ENCODE measurements around the gene NUMB.

The NUMB gene

DNA sequence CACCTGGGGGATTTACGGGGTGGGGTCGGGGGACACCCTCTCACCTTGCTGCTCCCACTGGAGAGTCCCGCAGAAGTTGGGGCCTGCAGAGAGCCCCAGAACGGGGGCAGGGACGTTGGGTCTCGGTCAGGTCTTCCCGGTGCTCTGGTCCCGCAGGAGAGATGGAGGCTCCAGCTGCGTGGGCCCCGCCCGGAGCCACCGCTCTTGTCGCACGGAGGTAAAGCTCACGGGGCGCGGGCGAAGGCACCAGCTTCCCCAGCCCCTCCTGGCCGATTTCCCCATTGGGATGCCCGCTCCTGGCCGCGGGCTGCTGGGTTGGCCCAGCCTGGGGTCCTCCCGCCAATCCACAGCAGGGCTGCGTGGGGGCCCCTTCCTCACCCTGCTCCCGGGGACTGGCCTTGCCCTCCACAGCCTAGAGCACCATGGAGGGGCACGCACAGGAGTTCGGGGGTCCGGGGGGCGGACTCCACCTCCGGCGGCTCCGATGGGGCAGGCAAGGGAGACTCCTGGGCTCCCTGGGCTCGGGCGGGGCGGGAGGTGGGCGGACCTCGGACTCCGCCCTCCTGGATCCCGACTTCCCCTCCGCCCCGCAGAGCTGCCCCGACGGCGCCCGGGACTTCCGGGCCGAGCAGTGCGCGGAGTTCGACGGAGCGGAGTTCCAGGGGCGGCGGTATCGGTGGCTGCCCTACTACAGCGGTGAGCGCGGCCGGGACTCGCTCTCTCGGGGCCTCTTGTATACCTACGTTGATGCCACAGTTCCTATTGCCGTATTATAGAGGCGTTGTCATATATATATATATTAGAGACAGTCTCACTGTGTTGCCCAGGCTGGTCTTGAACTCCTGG, 212.6 kb downstream of the NUMB start:
- peak; percentile 7 to 25 for DNase-seq (ENCODE audit: low read depth in 2 of 2)

DNA sequence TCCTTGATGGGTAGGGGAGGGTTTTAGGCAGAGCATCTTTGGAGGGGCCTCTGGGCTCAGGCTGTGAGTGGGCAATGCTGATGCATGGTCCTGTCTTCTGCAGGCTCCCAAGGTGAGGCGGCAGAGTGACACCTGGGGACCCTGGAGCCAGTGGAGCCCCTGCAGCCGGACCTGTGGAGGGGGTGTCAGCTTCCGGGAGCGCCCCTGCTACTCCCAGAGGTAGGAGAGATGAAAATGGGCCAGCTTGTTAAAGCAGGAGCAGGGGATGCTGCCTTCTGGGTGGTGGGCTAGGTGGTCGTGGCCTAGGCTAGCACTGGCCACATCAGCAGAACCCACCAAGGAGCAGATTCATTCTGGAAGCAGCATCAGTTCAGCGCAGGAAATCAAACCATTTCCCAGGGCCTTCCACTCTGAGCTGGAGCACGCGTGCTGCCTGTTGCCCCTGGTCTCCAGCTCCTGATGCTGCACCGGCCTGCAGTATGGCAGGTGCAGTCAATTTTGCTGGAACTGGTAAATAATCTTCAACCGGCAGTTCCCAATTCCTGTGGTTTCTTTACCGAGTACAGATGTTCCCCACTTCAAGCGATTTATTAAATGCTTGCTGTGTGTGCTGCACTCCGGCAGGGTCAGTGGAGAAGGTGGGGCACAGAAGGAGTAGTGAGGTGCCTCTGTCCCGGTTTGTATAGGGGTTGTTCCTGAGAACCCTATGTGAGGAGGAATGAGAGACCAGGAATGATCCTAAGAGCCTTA, 213.6 kb downstream of the NUMB start:
- no peak for DNase-seq (ENCODE audit: low read depth in 2 of 2)

DNA sequence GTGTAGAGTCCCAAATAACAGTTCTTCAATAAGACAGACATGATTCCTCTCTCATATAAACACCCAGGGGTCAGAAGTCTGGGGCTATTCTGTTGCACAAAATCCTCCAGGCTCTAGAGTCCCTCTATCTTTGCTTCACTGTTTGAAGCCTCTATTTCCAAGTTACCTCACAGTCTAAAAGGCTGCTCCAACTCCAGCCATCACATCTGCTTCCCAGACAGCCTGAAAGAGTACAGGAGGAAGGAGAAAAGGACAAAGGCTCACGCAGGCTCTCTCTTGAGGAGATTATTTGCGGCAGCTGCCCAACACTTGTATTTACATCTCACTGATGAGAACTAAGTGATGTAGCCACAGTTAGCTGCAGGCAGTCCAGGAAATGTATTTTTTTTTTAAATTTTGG, 214.6 kb downstream of the NUMB start:
- DNase-seq (ENCODE audit: low read depth in 2 of 2) = no peak

DNA sequence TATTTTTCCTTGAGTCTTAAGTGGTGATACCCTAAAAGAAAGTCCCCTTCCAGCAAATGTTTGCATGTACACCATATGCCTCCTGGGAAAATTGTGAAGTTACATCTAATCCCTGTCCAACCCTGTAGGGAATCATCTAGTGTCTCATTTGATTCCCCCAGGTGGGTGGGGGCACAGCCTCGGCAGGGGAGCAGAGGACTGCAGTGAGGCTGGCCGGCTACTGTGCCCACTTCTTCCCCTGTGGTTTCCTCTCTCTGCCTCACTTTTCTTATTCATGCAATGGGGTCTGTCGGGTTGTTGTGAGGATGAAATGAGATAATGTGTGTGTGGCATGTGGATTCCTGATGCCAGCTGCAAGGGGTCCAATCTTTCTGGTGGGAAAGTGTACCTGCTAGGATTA, 215.0 kb downstream of the NUMB start:
- no peak for DNase-seq (ENCODE audit: low read depth in 2 of 2)

DNA sequence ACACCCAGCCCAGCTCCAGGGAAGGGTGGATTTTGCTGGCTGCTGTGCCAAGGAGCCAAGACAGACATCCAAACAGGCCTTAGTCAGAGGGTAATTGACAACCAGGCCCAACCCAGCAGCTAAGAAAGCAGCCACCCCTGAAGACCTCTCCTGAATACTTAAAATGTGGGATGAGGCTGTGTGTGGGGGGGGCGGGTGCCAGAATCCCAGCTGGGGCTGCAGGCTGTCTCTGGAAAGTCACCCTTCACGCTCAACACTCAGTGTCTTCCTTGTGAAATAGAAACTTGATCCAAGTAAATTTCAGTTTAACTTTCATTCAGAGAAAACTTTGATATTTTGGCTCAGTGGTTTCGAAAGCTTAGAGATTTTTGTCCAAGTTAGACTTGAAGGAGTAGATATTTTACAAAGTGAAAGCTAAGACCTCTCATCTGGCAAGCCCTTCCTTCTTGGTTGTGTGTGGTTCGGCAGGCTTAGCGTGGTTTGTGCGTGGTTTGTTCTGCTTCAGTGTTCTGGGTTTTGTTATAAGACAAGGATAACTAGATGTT, 215.9 kb downstream of the NUMB start:
- DNase-seq (ENCODE audit: low read depth in 2 of 2) = no peak

DNA sequence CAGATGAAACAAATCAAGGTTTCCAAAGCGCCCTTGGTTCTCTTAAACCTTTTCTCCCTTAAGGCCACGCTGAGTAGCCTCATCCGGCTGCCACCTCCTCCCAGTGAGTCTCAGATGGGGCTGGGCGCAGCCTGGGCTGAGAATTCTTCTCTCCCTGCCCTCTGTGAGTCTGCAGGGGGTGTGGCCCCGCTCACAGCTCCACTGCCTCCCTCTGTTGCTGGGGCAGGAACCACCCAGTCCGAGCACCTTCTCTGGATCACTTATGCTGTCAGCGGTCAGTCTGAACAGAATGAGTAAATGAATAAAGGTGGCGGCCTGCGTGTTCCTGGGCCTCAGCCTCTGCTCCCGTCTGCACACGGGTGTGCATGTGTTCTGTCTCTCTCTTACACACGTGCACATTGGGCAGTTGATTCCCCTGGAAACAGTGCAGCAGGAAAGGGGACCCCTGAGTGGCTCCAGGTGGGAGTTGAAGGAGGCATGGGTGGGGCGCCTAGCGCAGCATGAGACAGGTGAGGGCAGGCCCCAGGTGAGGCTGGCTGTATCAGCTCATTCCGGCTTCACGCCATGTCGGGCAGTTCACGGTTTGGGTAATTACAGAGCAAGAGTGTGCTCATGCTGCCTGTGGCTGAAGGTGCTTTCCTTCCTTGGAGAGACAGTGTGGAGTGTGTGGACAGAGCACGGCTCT, 216.7 kb downstream of the NUMB start:
- no peak for DNase-seq (ENCODE audit: low read depth in 2 of 2)

DNA sequence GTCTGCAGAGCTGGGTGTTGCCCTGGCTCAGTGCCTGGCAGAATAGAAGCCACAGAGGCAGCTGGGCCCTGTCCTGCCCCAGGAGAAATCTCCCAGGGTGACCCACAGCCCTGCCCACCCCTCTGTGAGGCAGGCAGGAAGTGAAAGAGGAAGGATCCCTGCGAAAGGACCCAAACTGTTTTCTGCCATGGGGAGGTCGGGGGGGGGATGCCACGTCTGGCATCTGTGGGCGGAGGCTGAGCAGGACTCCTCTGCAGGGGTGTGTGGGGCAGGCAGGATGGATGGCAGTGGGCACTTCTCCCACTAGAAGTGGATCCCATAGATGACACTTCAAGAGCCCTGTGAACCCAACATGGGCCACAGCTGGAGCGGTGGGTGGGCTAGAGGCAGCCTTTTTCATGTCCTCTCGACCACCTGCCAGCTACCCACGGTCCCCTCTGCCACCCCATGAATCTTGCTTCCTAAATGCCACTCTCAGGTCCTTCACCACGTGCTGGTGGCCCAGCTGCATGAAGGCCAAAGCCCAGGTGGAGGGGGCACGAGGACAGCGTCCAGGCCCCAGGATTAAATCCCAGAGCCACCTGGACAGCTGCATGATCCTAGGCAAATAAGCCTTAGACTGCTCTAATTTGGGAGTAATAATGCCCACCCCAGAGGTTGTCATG, 217.4 kb downstream of the NUMB start:
- DNase-seq (ENCODE audit: low read depth in 2 of 2) = no peak

DNA sequence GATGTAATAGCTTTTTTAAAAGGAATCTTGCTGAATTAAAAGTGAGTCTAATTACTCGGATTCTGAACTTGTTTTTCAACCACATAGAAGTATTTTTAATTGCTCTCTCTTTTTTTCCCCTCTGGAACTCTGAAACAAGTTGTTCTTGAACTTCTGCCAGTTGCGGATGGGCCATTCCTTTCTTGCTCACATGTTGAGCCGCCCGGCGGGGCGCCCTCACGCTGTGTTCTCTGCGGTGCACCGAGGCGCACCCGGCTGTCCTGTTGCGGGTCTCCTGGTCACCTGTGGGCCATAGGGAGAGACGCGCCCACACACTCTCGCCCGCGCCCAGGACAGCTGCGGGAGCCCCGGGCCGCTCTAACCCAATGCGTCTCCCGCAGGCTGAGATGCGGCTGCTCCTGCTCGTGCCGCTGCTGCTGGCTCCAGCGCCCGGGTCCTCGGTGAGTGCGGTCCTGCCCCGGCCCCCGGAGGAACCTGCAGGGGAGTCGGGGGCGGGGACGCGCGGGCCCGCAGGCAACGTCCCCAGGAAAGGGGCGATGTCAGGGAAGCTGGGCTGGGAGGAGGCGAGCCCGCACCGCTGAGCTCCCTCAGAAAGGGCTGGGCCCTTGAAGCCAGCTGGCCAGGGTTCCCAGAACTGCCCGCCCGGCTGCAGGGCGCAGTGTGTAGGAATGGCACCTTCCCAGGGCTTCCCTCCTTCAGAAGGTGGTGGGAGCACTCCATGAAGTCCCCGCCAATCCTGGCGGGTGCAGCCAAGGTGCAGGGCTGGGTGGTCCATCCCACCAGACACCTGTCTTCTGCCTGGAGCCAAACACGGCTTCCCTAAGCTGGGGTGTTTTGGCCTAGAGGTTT, 218.7 kb downstream of the NUMB start:
- no peak for DNase-seq (ENCODE audit: low read depth in 2 of 2)

DNA sequence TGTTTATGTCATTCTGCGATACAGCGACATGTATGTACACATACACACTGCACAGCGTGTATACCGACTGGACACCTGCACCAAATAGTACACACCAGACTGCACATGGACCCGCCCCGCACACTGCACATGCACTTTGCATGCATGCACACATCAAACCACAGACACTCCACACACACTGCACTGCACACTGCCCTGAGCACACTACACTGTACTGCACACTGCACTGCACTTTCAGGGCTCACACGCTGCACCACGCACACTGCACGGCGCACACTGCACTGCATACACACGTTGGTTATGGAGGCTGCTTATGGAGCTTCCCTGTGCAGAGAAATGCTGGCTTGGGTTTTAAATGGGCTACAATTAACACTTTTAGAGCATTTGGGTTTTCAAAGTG, 219.4 kb downstream of the NUMB start:
- DNase-seq (ENCODE audit: low read depth in 2 of 2) = no peak

DNA sequence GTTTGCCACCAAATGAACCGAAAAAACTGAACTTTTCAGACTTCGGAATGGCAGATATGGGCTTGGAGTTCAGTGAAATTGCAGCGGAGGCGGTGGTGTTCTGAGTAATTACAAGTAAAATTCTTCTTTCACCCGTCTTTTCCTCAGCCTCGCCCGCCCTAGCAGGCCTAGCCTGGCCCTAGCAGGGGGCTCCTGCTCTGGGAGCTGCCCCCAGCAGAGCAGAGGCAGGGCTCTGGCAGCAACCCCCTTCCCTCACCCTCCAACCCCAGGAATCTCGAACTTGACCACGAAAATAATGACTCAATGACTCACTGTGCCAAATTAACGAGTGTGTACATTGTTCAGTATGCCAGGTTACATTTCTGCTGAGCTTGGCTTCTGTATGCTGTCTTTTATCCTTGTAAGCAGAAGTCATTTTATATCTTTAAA, 219.9 kb downstream of the NUMB start:
- DNase-seq (ENCODE audit: low read depth in 2 of 2) = no peak

DNA sequence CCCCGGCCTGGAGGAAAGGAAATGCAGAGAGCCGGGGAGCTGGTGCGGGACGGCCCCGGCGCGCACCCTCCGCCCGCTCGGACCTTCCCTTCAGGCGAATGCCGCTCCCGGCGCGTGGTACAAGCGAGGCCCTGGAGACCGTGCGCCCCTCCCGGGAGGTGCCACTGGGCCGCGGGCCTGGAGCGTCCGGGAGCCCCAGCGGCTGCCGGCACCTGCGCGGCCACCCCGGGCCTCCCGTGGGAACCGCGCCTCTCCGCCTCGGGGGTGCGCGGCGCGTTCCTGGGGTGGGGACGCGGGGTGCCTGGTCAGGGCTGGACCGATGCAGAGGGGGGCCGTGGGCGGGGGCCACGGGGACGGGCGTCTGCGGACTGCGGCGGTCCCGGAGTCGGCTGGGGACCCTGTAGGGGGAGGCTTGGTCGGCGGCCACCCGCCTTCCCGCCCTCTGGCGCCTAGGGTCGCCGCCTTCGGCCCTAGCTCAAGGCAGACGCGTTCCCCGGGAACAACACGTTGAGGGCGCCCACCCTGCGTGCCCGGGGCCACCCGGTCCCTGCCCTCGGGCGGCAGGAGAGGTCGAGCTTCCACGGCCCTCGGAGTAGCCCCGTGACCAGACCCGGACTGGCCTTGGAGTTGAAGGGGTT, 220.4 kb downstream of the NUMB start:
- DNase-seq (ENCODE audit: low read depth in 2 of 2) = no peak

DNA sequence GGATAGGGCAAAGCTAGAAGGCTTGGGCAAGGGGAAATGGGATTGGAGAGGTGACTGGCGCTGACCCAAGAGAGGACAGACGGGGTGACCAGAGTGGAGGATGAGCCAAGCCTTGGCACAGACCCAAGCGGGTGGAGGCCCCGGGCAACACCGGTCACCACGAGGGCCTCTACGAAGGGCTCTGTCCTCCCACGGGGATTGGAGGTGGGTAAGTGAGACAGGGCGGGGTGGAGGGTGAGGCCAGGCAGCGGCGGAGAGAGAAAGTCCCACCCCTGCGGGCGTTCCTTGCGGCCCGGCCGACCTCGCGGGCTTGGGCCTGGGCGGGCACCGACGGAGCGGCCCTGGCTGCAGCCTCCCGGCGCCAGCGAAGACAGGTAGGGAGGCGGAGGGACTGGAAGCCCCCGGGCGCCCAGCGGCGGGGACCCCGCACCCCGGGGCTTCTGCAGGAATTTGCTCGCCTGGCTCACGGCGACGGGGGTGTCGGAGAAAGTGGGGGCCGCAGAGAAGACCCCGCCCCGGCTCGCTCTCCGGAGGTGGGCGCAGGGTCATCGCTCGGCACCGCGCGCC, 221.0 kb downstream of the NUMB start, which contains the start of gene PAPLN:
Gene PAPLN, plus strand, starts transcription at position 288 of the 567 bp plus-strand sequence. CDS start 2,273 bp downstream, outside the sequence.
- no peak for DNase-seq (ENCODE audit: low read depth in 2 of 2)

DNA sequence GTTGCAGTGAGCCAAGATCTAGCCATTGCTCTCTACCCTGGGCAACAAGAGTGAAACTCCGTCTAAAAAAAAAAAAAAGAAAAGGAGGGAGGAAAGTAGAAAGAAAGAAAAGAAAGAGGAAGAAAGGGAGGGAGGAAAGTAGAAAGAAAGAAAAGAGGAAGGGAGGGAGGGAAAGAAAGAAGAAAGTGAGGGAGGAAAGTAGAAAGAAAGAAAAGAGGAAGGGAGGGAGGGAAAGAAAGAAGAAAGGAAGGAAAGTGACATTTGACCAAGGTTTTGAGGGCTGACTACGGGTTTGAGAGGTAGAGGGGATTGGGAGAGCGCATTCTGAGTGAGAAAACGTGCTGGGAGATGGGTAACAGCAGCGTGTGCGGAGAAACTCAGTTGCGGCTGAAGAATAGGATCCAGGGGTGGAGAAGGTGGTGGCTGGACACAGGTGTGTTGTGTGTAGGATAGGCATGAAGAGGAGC, 221.6 kb downstream of the NUMB start:
- DNase-seq (ENCODE audit: low read depth in 2 of 2) = no peak

DNA sequence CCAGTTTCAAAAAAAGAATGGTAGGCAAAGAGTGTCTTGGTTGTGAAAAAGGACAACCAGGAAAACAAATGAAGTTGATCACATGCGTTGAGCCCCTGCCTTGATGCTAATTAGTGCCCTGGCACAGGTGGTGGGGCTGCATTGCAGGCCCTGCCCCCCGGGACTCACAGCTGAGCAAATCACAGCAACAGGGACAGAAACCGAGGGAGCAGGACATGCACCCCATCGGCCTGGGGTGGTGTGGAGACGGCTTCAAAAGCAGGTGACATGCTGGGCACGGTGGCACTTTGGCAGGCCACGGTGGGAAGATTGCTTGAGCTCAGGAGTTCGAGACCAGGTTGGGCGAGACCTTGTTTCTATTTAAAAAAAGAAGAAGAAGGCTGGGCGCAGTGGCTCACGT, 222.2 kb downstream of the NUMB start:
- DNase-seq (ENCODE audit: low read depth in 2 of 2) = no peak

DNA sequence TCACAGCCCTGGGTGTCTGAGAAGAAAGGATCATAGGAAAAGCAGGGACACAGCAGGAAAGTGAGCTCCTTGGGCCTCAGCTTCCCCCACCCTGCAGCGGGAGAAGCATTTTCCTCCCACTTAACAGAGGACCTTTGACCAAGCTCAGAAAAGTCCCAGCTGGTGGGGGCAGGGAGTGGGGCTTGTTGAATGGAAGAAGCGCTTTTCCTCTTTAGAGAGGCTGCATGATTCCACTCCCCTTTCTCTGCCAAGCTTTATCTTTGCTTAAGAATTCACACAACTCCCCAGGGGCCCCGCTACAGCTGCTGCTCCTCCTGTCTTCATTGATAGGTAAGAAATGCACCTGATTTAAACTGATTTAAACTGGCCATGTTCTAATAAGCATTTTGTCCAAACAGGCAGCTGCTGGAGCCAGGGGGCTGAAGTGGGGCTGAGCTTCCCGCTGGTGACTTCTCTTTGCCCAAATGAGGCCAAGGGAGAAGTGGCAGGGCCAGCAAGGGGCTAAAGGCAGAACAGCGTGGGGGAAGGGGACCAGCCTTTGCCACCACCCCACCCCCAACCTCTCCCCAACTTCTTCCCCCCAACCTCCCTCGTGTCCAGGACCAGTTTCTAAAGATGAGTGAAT, 222.7 kb downstream of the NUMB start:
- DNase-seq (ENCODE audit: low read depth in 2 of 2) = no peak

DNA sequence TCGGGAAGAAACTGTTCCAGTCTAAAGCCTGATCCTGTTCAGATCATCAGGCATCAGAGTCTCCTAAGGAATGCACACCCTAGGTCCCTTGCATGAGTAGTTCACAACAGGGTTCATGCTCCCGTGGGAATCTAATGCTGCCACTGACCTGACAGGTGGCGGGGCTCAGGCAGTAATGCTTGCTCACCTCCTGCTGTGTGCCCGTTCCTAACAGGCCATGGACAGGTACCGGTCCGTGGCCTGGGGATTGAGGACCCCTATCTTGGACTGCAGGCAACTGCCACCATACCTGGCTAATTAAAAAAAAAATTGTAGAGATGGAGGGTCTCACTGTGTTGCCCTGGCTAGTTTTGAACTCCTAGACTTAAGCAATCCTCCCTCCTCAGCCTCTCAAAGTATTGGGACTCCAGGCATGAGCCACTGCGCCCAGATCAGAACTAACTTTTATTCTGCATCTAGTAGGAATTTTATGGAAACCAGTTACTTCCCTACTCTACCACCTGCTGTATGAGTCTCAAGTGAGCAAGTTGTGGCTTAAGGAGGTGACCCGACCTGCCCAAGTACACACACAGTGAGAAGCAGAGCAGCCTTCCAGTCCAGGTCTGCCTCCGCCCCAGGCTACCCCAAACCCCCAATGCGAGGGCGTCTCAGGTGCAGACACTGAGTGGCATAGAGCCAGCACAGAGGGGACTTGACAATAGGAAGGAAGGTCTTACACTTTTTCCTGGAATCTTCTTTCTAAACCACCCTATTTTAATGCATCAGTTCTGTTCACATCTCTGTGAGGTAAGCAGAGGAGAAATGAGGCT, 223.6 kb downstream of the NUMB start:
- DNase-seq (ENCODE audit: low read depth in 2 of 2) = no peak

DNA sequence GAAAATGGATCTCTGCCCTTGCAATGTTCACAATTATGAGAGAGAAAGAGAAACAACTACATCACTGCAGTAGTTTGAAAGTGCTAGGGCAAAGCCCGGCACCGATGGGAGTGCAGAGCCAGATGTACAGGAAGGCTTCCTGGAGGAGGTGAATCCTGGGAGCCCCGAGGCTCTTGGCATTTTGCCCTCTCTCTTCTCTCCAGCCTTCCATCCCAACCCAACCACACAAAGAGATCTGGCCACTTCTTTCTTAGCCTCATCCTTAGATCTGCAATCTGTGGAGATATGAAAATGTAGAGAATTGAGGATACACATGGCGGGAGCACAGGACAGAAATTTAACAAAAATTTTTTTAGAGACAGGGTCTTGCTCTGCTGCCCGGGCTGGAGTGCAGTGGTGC, 224.3 kb downstream of the NUMB start:
- no peak for DNase-seq (ENCODE audit: low read depth in 2 of 2)

DNA sequence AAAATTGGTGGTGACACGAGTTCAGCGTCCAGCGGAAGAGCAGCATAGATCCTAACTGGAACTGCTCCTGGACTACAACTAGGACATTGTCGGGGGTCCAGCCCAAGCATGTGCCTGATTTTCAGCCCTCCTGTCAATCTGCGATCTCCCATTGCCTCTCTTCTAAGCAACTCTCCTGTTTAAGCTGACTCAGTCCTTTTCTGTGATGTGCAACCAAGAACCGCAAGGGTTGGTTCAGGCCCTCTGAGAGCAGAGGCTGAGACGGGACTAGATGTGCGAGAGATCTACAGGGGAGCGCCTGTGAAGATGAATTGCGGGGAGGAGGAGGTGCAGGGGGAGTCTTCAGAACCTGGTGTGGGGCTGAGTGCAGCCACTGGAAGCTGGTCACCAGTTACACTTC, 224.8 kb downstream of the NUMB start:
- no peak for DNase-seq (ENCODE audit: low read depth in 2 of 2)

All from activated CD4-positive, alpha-beta T cell treated with anti-CD3 and anti-CD28 coated beads for 24 hours (primary cell).